A549 treated with CpdA at 1 μM for 4 hours (cell line): ENCODE data around the gene OR2AK2. TPM values are rescaled to one million over a fixed set of nuclear protein-coding genes. Genes with fewer than 3 reads are reported as not detected.

Experiments
- total RNA-seq: library from RNA; stranded (reverse); fragments of 200-300 nt; extraction: Qiagen RNA extraction; gene quantifications from 5 replicates; pipeline ENCODE4 v1.2.3, GENCODE V29; 2022; ENCODE audit warnings: low read depth

The OR2AK2 gene, protein sequence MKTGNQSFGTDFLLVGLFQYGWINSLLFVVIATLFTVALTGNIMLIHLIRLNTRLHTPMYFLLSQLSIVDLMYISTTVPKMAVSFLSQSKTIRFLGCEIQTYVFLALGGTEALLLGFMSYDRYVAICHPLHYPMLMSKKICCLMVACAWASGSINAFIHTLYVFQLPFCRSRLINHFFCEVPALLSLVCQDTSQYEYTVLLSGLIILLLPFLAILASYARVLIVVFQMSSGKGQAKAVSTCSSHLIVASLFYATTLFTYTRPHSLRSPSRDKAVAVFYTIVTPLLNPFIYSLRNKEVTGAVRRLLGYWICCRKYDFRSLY
- total RNA-seq, result not detected in 5 replicates

DNA sequence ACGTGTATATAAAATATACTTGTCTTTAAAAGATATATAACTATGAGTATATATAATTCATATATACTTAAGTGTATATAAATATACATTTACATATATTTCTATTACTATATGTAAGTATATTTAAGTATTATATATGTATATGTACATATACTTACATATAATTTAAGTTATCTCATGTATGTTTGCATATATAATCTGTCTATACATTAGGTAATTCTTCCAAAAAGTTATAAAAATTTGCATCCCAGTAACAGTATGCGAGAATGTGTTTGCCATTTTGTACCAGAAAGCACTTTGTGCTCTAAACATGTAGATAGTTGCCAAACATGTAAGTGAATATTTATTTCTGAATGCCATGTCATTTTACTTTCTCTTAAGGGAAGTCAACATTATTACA is at the start of gene OR2AK2:
Gene OR2AK2, plus strand, starts transcription at position 301 of the 400 bp plus-strand sequence. CDS start 144 bp downstream, outside the sequence.

DNA sequence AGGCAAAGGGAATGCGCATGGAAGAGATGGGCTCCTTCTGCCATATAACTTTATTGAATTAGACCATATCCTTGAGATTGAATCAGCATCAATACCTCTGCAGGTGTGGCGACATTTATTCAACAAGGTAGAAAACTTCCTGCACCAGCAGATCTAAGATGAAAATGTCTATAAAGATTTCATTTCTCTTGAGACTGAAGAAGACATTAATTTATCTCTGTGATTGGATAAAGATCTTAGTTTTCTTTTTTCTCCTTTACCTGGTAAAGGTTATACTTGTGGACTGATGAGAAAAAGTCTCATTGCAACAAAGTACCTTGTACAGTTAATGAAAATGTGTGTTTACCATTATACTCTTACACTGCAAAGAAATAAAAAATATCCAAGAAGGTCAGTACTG is 45.1 kb upstream of the OR2AK2 start, which contains the start of gene OR2T8:
Gene OR2T8, plus strand, starts transcription at position 301 of the 400 bp plus-strand sequence. CDS start 766 bp downstream, outside the sequence.

DNA sequence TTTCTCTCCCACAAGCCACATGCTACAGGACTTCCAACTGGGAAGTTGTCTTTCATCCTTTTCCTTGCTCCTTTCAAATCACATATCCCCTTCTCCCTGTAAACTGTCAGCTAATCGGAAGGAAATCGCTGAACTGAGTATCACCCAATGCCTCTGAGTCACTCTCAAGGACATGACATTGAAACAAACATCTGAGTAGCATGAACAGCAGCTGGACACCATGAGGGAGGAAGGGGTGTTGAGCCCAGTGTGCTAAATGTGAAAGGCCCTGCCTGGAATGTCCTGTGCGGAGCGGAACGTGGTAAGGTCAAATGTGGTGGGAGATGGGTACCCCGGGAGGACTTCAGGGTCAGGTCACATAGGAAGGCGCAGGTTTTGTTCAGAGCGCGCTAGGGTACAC is 40.2 kb upstream of the OR2AK2 start, which contains the start of gene OR2AJ1:
Gene OR2AJ1, plus strand, starts transcription at position 22 of the 400 bp plus-strand sequence. CDS start 8,880 bp downstream, outside the sequence.

DNA sequence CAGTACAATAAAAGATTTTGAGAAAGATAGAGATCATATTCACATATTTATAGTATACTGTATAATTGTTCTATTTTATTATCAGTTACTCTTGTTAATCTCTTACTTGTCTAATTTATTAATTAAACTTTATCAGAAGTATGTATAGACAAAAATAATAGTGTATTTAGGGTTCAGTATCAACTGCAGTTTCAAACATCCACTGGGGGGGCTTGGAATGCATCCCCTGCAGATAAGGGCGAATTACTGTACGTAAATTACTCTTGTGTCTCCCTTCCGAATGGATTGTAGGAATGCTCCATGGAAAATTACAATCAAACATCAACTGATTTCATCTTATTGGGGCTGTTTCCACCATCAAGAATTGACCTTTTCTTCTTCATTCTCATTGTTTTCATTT is 16.5 kb upstream of the OR2AK2 start, which contains the start of gene OR2L8:
Gene OR2L8, plus strand, starts transcription at position 301 of the 400 bp plus-strand sequence. Its CDS starts 0 bp downstream, at position 301.

DNA sequence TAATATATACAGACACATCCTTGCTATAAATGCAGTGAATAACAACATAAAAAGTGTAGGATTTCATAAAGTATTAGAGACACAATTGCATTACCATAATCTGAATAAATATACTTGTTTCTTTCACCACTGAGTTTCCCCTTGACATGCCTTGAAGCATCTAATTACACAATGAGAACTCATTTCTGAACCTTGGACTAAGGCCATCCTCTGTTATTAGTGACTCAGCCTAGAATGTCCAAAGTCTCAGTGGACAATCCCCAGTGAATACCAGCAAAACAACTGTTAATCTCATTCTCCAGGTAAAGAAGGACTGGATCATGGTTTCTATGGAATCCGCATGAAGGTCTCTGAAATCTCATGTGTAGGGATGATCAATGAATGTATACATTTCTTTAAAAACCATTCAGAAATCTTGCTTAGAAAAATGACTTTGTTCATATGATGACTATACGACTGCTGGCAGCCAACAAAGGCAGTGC is 48.2 kb downstream of the OR2AK2 start, which contains the start of gene OR2L5:
Gene OR2L5, plus strand, starts transcription at position 432 of the 482 bp plus-strand sequence. CDS start 8,288 bp downstream, outside the sequence.

Other genes with a start within 250 kb of the OR2AK2 start
- gene OR6F1, start 248.6 kb upstream of the OR2AK2 start, total RNA-seq, result not detected in 5 replicates
- not detected in 5 replicates for gene OR14K1, start 226.6 kb upstream of the OR2AK2 start, total RNA-seq
- gene OR14A2, start 217.1 kb upstream of the OR2AK2 start, total RNA-seq, result not detected in 5 replicates
- not detected in 5 replicates for gene OR1C1, start 204.7 kb upstream of the OR2AK2 start, total RNA-seq
- not detected in 5 replicates for gene OR14A16, start 141.1 kb upstream of the OR2AK2 start, total RNA-seq
- gene OR11L1, start 123.3 kb upstream of the OR2AK2 start, total RNA-seq, result not detected in 5 replicates
- not detected in 5 replicates for gene TRIM58, start 108.0 kb upstream of the OR2AK2 start, total RNA-seq
- gene OR2W3, start 69.6 kb upstream of the OR2AK2 start, total RNA-seq, result not detected in 5 replicates
- gene OR2T8, start 45.0 kb upstream of the OR2AK2 start, total RNA-seq, result not detected in 5 replicates
- not detected in 5 replicates for gene OR2AJ1, start 40.3 kb upstream of the OR2AK2 start, total RNA-seq
- gene OR2L8, start 16.4 kb upstream of the OR2AK2 start, total RNA-seq, result not detected in 5 replicates
- gene OR2L5, start 48.4 kb downstream of the OR2AK2 start, total RNA-seq, result not detected in 5 replicates
- 0.01 TPM in 1 of 5 replicates, not detected in the others for gene OR2L2, start 64.8 kb downstream of the OR2AK2 start, total RNA-seq
- gene OR2L3, start 81.6 kb downstream of the OR2AK2 start, total RNA-seq, result not detected in 5 replicates
- gene OR2L13, start 130.0 kb downstream of the OR2AK2 start, total RNA-seq, result not detected in 5 replicates
- gene OR2M5, start 179.9 kb downstream of the OR2AK2 start, total RNA-seq, result not detected in 5 replicates
- gene OR2M2, start 209.6 kb downstream of the OR2AK2 start, total RNA-seq, result not detected in 5 replicates
- gene OR2M3, start 232.0 kb downstream of the OR2AK2 start, total RNA-seq, result not detected in 5 replicates